Nephron progenitor cell (in vitro differentiated cells): ENCODE measurements around the gene KCNB1.
A peak's percentile ranks its signal among the peaks of the same experiment; 100 is the strongest.

Source experiments
- DNase-seq: peaks from one replicate; pipeline ENCODE4 v3.0.0; 2021
- H3K27ac Mint-ChIP-seq: 2 replicates; pipeline ENCODE4 v1.8.0; 2021; ENCODE audit warnings: mild to moderate bottlenecking, moderate library complexity, mixed read lengths
- H3K27me3 Mint-ChIP-seq: 2 replicates; pipeline ENCODE4 v1.8.0; 2021; ENCODE audit warnings: mild to moderate bottlenecking, low read depth, mixed read lengths; ENCODE audit not compliant: poor library complexity
- H3K36me3 Mint-ChIP-seq: 2 replicates; pipeline ENCODE4 v1.8.0; 2021; ENCODE audit warnings: low read depth, mixed read lengths
- H3K4me1 Mint-ChIP-seq: 2 replicates; pipeline ENCODE4 v1.8.0; 2021; ENCODE audit warnings: mixed read lengths
- H3K4me3 Mint-ChIP-seq: 2 replicates; pipeline ENCODE4 v1.8.0; 2021; ENCODE audit warnings: mild to moderate bottlenecking, moderate library complexity, mixed read lengths
- H3K9me3 Mint-ChIP-seq: 2 replicates; pipeline ENCODE4 v1.8.0; 2021; ENCODE audit warnings: mild to moderate bottlenecking, moderate library complexity, mixed read lengths
- TF ChIP-seq, protein P1 (sequence below): fragments of 200-600 bp; sonication (generic); IDR thresholded peaks from 2 replicates; pipeline ENCODE4 v1.5.0; 2021; ENCODE audit warnings: antibody characterized with exemption

Gene KCNB1

GRCh38 chr20:49424536-49424935 lies 57.9 kb downstream of the KCNB1 start:
- peak; percentile 33 for DNase-seq
- H3K27ac Mint-ChIP-seq, result no peak overlapping the region
- H3K4me3 Mint-ChIP-seq, result no peak overlapping the region
- peaks cover 5% of the 10 kb centered on the region for H3K4me1 Mint-ChIP-seq
- H3K27me3 Mint-ChIP-seq, result peaks cover 22% of the 10 kb centered on the region
- H3K9me3 Mint-ChIP-seq, result peaks cover 4% of the 10 kb centered on the region
- no peaks in the 10 kb centered on the region for H3K36me3 Mint-ChIP-seq
- TF ChIP-seq, protein P1, sequence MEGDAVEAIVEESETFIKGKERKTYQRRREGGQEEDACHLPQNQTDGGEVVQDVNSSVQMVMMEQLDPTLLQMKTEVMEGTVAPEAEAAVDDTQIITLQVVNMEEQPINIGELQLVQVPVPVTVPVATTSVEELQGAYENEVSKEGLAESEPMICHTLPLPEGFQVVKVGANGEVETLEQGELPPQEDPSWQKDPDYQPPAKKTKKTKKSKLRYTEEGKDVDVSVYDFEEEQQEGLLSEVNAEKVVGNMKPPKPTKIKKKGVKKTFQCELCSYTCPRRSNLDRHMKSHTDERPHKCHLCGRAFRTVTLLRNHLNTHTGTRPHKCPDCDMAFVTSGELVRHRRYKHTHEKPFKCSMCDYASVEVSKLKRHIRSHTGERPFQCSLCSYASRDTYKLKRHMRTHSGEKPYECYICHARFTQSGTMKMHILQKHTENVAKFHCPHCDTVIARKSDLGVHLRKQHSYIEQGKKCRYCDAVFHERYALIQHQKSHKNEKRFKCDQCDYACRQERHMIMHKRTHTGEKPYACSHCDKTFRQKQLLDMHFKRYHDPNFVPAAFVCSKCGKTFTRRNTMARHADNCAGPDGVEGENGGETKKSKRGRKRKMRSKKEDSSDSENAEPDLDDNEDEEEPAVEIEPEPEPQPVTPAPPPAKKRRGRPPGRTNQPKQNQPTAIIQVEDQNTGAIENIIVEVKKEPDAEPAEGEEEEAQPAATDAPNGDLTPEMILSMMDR, result no peak

DNA sequence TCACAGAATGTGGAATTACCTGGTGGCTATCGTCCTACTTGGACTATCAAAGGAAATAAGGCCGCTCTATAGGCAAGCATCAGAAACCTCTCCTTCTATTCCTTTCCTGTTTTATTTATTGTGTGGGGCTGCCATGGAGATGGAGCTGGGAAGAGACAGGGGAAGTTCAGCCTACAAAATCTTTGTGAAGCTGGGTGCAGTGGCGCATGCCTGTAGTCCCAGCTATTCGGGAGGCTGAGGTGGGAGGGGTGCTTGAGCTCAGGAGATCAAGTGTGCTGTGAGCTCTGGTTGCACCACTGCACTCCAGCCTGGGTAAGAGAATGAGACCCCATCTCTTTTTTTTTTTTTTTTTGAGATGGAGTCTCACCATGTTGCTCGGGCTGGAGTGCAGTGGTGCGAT lies 60.3 kb downstream of the KCNB1 start:
- Mint-ChIP-seq H3K27me3 (peaks cover 13% of the 10 kb centered on the region), H3K4me3 (no peak overlapping the region), H3K27ac (no peak overlapping the region), H3K4me1 (peaks cover 5% of the 10 kb centered on the region), H3K36me3 (no peaks in the 10 kb centered on the region), H3K9me3 (peaks cover 4% of the 10 kb centered on the region)
- no peak for DNase-seq
- TF ChIP-seq, protein P1, result no peak

- no peaks in the 10 kb centered on the region for H3K36me3 Mint-ChIP-seq
- no peak for DNase-seq
- H3K4me3 Mint-ChIP-seq, result no peak overlapping the region
- no peak overlapping the region for H3K27ac Mint-ChIP-seq
- H3K9me3 Mint-ChIP-seq, result peaks cover 4% of the 10 kb centered on the region
- H3K27me3 Mint-ChIP-seq, result peaks cover 14% of the 10 kb centered on the region
- TF ChIP-seq, protein P1, result no peak
- H3K4me1 Mint-ChIP-seq, result peaks cover 5% of the 10 kb centered on the region
These were observed 61.6 kb downstream of the KCNB1 start for GRCh38 chr20:49420811-49421295.

DNA sequence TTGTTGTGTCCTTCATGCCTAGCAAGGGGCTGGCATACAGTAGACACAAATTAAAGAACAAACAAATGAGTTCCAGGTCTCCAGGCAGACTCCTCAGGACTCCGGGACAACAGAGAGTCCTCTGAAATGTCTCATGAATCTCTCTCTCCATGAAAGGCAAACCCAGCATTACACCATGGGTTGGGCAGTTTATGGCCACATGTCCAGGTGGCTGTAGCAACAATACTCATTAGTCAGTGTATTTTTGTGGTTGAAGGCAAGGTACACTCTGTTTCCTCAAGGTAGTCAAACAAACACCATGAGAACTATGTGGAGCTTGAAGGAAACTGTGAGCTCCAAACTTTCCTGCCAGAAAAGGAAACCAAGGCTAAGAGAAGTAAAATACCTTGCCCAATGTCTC lies 62.2 kb downstream of the KCNB1 start:
- Mint-ChIP-seq H3K36me3 (no peaks in the 10 kb centered on the region), H3K4me3 (no peak overlapping the region), H3K27ac (no peak overlapping the region), H3K9me3 (peaks cover 4% of the 10 kb centered on the region), H3K27me3 (peaks cover 18% of the 10 kb centered on the region), H3K4me1 (peaks cover 5% of the 10 kb centered on the region)
- TF ChIP-seq, protein P1, result no peak
- no peak for DNase-seq

- Mint-ChIP-seq H3K27ac (no peak overlapping the region), H3K4me3 (no peak overlapping the region), H3K4me1 (peaks cover 5% of the 10 kb centered on the region), H3K9me3 (peaks cover 4% of the 10 kb centered on the region), H3K36me3 (no peaks in the 10 kb centered on the region), H3K27me3 (peaks cover 23% of the 10 kb centered on the region)
- DNase-seq, result no peak
- TF ChIP-seq, protein P1, result no peak
These were observed 62.7 kb downstream of the KCNB1 start for GRCh38 chr20:49419785-49420184.

DNA sequence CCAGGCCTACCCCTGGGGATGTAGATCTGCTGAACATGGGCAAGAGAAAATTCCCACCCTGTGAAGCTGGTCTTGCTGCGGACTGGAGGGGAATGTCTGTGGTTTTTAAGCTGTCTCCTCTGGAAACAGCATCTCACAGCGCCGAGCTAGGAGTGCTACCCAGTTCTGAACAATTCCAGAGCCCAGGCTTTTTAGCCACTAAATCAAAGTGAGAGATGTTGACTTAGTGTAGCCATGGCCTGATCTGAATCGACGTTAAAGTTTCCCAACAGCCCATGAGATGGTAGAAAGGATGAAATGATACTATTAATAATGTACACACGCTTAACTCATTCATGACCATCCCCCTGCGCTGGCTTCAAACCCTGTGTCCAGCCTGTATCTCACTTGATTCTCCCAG lies 63.7 kb downstream of the KCNB1 start:
- Mint-ChIP-seq H3K27ac (no peak overlapping the region), H3K27me3 (peaks cover 33% of the 10 kb centered on the region), H3K4me1 (peaks cover 5% of the 10 kb centered on the region)

More for the DNA sequence above, 63.7 kb downstream of the KCNB1 start:
- H3K9me3 Mint-ChIP-seq, result peaks cover 4% of the 10 kb centered on the region
- TF ChIP-seq, protein P1, result no peak
- DNase-seq, result no peak
- H3K36me3 Mint-ChIP-seq, result no peaks in the 10 kb centered on the region
- H3K4me3 Mint-ChIP-seq, result no peak overlapping the region
